ENCODE measurements around the gene CHMP2A.
"Not testable (repeated sequence)": the region's sequence is repeated elsewhere in the genome, so short reads cannot be mapped to it uniquely, and the experiment has no call there.

CHMP2A gene

GRCh38 chr19:58511353-58512208 lies 43.3 kb downstream of the CHMP2A start, which contains the start of gene SLC27A5:
Gene SLC27A5 (minus strand): TSS chr19:58511992. CDS start chr19:58511955, 37 bp downstream.
- no peak within 1 kb of the TSS for H3K4me3 ChIP-seq (ENCODE audit: low read length)
- H4K20me1 ChIP-seq (ENCODE audit: insufficient read depth, low read length): no peaks in the 10 kb centered on the region
- peaks cover 11% of the 10 kb centered on the region for H3K36me3 ChIP-seq (replicated peaks; ENCODE audit: low read depth, low read length)
- H3K4me1 ChIP-seq (ENCODE audit: low read length): peaks cover 11% of the 10 kb centered on the region
- H3K4me2 ChIP-seq (ENCODE audit: low read length): no peak within 1 kb of the TSS
- no peaks in the 10 kb centered on the region for H3K27me3 ChIP-seq (ENCODE audit: low read depth, low read length)
- H3K9ac ChIP-seq (ENCODE audit: low read length): no peak within 1 kb of the TSS
- H3K79me2 ChIP-seq (ENCODE audit: low read length): peaks cover 21% of the 10 kb centered on the region
- H3K9me3 ChIP-seq (ENCODE audit: insufficient read depth, low read length): no peaks in the 10 kb centered on the region
- TF ChIP-seq CTCF (IDR thresholded peaks at IDR 0.05; ENCODE audit: low read depth, low read length) (no peak), EZH2phosphoT487 (IDR thresholded peaks at IDR 0.05; ENCODE audit: low read depth) (no peak)
- H3K27ac ChIP-seq (ENCODE audit: low read length): no peak within 1 kb of the TSS
- H2AFZ ChIP-seq (ENCODE audit: low read depth, low read length): no peak within 1 kb of the TSS

GRCh38 chr19:58510084-58510862 lies 44.6 kb downstream of the CHMP2A start:
- Histone ChIP-seq H3K9me3 (ENCODE audit: insufficient read depth, low read length) (no peaks in the 10 kb centered on the region), H3K36me3 (replicated peaks; ENCODE audit: low read depth, low read length) (peaks cover 5% of the 10 kb centered on the region), H3K4me1 (ENCODE audit: low read length) (peaks cover 11% of the 10 kb centered on the region), H3K9ac (ENCODE audit: low read length) (no peak overlapping the region), H3K4me2 (ENCODE audit: low read length) (no peak overlapping the region), H3K27me3 (ENCODE audit: low read depth, low read length) (no peaks in the 10 kb centered on the region), H3K79me2 (ENCODE audit: low read length) (peaks cover 9% of the 10 kb centered on the region), H4K20me1 (ENCODE audit: insufficient read depth, low read length) (no peaks in the 10 kb centered on the region), H3K4me3 (ENCODE audit: low read length) (no peak overlapping the region), H3K27ac (ENCODE audit: low read length) (no peak overlapping the region), H2AFZ (ENCODE audit: low read depth, low read length) (no peak overlapping the region)
- TF ChIP-seq CTCF (IDR thresholded peaks at IDR 0.05; ENCODE audit: low read depth, low read length) (no peak), EZH2phosphoT487 (IDR thresholded peaks at IDR 0.05; ENCODE audit: low read depth) (no peak)

- Histone ChIP-seq H3K36me3 (replicated peaks; ENCODE audit: low read depth, low read length) (peaks cover 4% of the 10 kb centered on the region), H4K20me1 (ENCODE audit: insufficient read depth, low read length) (no peaks in the 10 kb centered on the region), H3K9me3 (ENCODE audit: insufficient read depth, low read length) (no peaks in the 10 kb centered on the region), H3K4me3 (ENCODE audit: low read length) (no peak overlapping the region), H3K4me2 (ENCODE audit: low read length) (no peak overlapping the region), H3K4me1 (ENCODE audit: low read length) (peaks cover 9% of the 10 kb centered on the region), H3K27me3 (ENCODE audit: low read depth, low read length) (no peaks in the 10 kb centered on the region), H3K79me2 (ENCODE audit: low read length) (peaks cover 5% of the 10 kb centered on the region), H3K9ac (ENCODE audit: low read length) (no peak overlapping the region), H3K27ac (ENCODE audit: low read length) (no peak overlapping the region), H2AFZ (ENCODE audit: low read depth, low read length) (no peak overlapping the region)
- TF ChIP-seq CTCF (IDR thresholded peaks at IDR 0.05; ENCODE audit: low read depth, low read length) (no peak), EZH2phosphoT487 (IDR thresholded peaks at IDR 0.05; ENCODE audit: low read depth) (no peak)
These were observed 45.2 kb downstream of the CHMP2A start for GRCh38 chr19:58509731-58510083.

GRCh38 chr19:58507602-58508223 lies 47.2 kb downstream of the CHMP2A start:
- not testable (repeated sequence) for H2AFZ ChIP-seq (ENCODE audit: low read depth, low read length); H3K9me3 ChIP-seq (ENCODE audit: insufficient read depth, low read length); H3K27me3 ChIP-seq (ENCODE audit: low read depth, low read length); H3K4me1 ChIP-seq (ENCODE audit: low read length); H3K27ac ChIP-seq (ENCODE audit: low read length); H4K20me1 ChIP-seq (ENCODE audit: insufficient read depth, low read length); H3K9ac ChIP-seq (ENCODE audit: low read length); H3K4me2 ChIP-seq (ENCODE audit: low read length); H3K79me2 ChIP-seq (ENCODE audit: low read length); H3K4me3 ChIP-seq (ENCODE audit: low read length); H3K36me3 ChIP-seq (replicated peaks; ENCODE audit: low read depth, low read length)
